Measurements from ENCODE around the gene EIF4B. TPM values are rescaled to one million over a fixed set of nuclear protein-coding genes. Genes with fewer than 3 reads are reported as not detected.

The EIF4B gene
- total RNA-seq, 1 experiment from 2014 or later, result 531 TPM

DNA sequence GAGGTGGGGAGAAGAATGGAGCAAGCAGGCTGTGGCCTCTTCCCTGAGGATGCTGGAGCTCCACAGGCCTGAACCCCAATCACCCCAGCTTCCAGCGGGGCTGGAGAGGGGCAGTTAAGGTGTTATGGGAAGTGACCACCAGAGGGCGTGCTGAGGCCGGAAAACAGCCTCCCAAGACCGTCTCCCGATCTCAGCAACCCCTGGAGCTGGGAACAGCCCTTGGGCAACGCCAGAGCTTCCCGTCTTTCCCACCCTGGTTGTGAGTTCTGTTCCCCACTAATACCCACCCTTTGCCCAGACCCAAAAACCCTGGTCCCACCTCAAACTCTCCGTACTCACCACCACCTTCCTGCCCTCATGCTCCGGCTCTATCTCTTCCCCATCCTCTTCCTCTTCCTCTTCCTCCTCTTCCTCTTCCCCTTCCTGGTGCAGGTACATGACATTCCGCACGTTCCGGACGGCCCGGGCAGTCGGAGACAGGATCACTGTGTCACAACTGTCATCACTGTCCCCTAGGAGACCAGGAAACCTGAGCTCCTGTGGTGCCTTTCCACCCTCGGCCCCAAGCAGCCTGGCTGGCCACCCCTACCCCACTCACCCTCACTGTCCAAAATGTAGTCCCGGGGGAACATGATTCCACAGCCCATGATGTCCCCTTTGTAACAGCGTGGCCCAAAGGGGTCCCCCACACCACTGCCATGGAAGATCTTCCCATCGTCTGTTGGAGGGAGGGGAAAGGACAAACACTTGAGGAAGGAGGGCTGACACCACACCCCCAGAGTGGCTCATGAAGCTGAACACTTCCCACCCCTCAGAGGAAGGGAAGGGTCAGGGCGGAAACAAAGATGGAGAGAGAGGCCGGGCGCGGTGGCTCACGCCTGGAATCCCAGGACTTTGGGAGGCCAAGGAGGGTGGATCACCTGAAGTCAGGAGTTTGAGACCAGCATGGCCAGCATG lies 60.0 kb downstream of the EIF4B start:
- Histone ChIP-seq H3K9me2 (ENCODE audit: insufficient read depth) (no peaks in the 10 kb centered on the region), H3F3A (ENCODE audit: insufficient read depth, low read depth) (peaks cover 10% of the 10 kb centered on the region; the same call in 1 of the 2 replicates), H3K27ac (peak overlapping the region; percentile 50; the same call in 1 of the 2 replicates), H2AFZ (peak overlapping the region; percentile 75; the same call in 1 of the 2 replicates), H3K9me3 (ENCODE audit: insufficient read depth, low read depth) (no peaks in the 10 kb centered on the region), H3K79me2 (ENCODE audit: low read depth) (no peaks in the 10 kb centered on the region), H3K4me3 (no peak overlapping the region), H3K4me1 (replicated peaks; ENCODE audit: insufficient read depth) (peaks cover 25% of the 10 kb centered on the region), H3K4me2 (peak overlapping the region; percentile 60), H3K27me3 (ENCODE audit: insufficient read depth, low read depth) (no peaks in the 10 kb centered on the region), H4K20me1 (ENCODE audit: insufficient read depth) (no peaks in the 10 kb centered on the region), H3K36me3 (ENCODE audit: low read depth) (no peaks in the 10 kb centered on the region)
- peak; percentile 53 to 74 for DNase-seq
- ChIA-PET CTCF (interaction anchor here (0.5 to 1.7 kb wide), 13 partner anchors 12 to 384 kb away, joined by 3 to 22 read pairs (median 4); partner anchors contain the start of genes AAAS, IGFBP6 and SPRYD3), POLR2A (ENCODE audit: unreplicated experiment) (interaction anchor here (0.5 to 1.4 kb wide), 5 partner anchors 13 to 229 kb away, joined by 3 to 10 read pairs (median 3); partner anchors contain the start of genes PFDN5, SPRYD3 and ZNF740)
- intact Hi-C loops (cut with micrococcal nuclease; ENCODE audit: unreplicated experiment), result loop anchor here (1.0 to 10.0 kb wide), 6 partner anchors 33 to 439 kb away; partner anchors contain the start of genes AAAS, ITGB7, NPFF and TARBP2
- no peak for TF ChIP-seq EZH2 (IDR thresholded peaks at IDR 0.05; ENCODE audit: low read depth)
- TF ChIP-seq CTCF (conservative IDR thresholded peaks at IDR 0.05), result peak; percentile 91
- BruUV-seq (replicated peaks), result no TSS peak

DNA sequence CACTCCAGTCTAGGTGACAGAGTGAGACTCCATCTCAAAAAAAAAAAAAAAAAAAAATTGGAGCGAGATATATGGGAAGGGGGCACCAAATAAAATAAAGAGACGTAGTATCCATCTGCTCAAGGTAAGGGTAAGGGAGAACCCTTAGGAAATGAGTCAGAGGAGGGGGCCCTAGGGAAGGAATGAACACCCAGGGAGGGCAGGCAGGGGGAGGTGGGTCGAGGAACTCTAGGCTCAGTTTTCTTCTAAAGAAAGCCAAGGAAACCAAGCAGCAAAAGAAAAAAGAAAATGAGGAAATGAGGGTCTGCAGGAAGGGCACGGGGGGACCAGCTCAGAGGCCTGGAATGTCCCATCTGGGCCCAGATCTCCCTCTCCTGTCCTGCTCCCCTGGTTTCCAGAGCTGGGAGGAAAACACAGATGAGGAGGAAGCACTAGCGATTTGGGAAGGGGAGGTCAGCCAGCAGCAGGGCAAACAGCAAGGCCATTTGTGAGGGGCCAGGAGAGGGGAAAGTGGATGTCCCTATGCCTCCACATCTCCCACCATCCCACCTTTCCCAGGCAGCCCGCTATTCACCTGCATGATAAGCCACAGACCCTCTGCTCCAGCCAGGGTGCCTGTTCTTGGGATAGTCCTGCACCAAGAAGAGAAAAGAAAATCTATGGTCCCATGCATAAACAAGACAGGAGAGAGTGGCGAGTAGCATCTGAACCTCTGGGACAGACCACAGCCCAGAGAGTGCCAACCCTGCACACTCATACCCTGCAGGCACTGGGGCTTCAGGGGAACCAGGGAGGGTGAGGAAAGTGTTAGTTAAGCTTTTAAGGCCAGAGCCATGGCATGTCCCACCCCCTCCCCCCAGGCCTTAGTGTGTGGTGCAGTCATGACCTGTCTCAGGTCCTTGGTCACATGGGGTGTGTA lies 61.1 kb downstream of the EIF4B start:
- intact Hi-C loops (cut with micrococcal nuclease; ENCODE audit: unreplicated experiment), result loop anchor here (10.0 kb wide), 3 partner anchors 107 to 437 kb away; partner anchors contain the start of genes ITGB7, NPFF and TARBP2
- no peak overlapping the region for H3K27ac ChIP-seq
- H3F3A ChIP-seq (ENCODE audit: insufficient read depth, low read depth), result peaks cover 4% of the 10 kb centered on the region; the same call in 1 of the 2 replicates
- no peaks in the 10 kb centered on the region for H3K36me3 ChIP-seq (ENCODE audit: low read depth)
- H3K4me1 ChIP-seq (replicated peaks; ENCODE audit: insufficient read depth), result peaks cover 14% of the 10 kb centered on the region
- H3K4me3 ChIP-seq, result no peak overlapping the region
- H3K79me2 ChIP-seq (ENCODE audit: low read depth), result no peaks in the 10 kb centered on the region
- no TSS peak for BruUV-seq (replicated peaks)
- H3K9me2 ChIP-seq (ENCODE audit: insufficient read depth), result no peaks in the 10 kb centered on the region
- no peak overlapping the region for H3K4me2 ChIP-seq
- H3K9me3 ChIP-seq (ENCODE audit: insufficient read depth, low read depth), result no peaks in the 10 kb centered on the region
- ChIA-PET POLR2A (ENCODE audit: unreplicated experiment) (interaction anchor here (0.5 to 0.6 kb wide), 2 partner anchors 30 to 1277 kb away, joined by 3 to 5 read pairs; no protein-coding TSS in a partner anchor), CTCF (interaction anchor here (1.5 to 1.7 kb wide), 2 partner anchors 19 to 32 kb away, joined by 4 to 5 read pairs; no protein-coding TSS in a partner anchor)
- TF ChIP-seq CTCF (conservative IDR thresholded peaks at IDR 0.05), result no peak
- no peak for DNase-seq
- no peaks in the 10 kb centered on the region for H3K27me3 ChIP-seq (ENCODE audit: insufficient read depth, low read depth)
- H2AFZ ChIP-seq, result no peak overlapping the region
- no peaks in the 10 kb centered on the region for H4K20me1 ChIP-seq (ENCODE audit: insufficient read depth)
